K562 (cell line): ENCODE data around the gene CELA3B. TPM values are rescaled to one million over a fixed set of nuclear protein-coding genes. Genes with fewer than 3 reads are reported as not detected.

ENCODE experiments used
- EP300 ChIP-seq: IDR thresholded peaks from 2 replicates; pipeline ENCODE4 v1.6.1; 2012; ENCODE audit warnings: low read length, improper control_type of control experiment
- EWSR1 ChIP-seq: fragments of 450-650 bp; IDR thresholded peaks from 2 replicates; pipeline ENCODE4 v1.6.1; 2018; ENCODE audit warnings: borderline replicate concordance, mild to moderate bottlenecking, low read depth, moderate library complexity; ENCODE audit not compliant: partially characterized antibody
- FOXK1 ChIP-seq: sonication (generic); formaldehyde crosslinking; IDR thresholded peaks from 2 replicates; pipeline ENCODE4 v1.8.0; 2022; ENCODE audit warnings: missing genetic modification reagents, mild to moderate bottlenecking, borderline replicate concordance
- JUN ChIP-seq, 2 experiments: sonication (generic) in 1 of 2; formaldehyde crosslinking in 1 of 2; IDR thresholded peaks; 2 replicates each; pipeline versions ENCODE4 v1.6.1 to v1.8.0; 2012 to 2022; ENCODE audit warnings: borderline replicate concordance in 2 of 2, mild to moderate bottlenecking in 2 of 2, improper control_type of control experiment in 1 of 2, low read depth in 1 of 2, low read length in 1 of 2, missing genetic modification reagents in 1 of 2
- RAD21 ChIP-seq, 2 experiments: fragments of 250-450 bp in 1 of 2; fragments of 450-650 bp in 1 of 2; sonication (Bioruptor Pico) in 1 of 2; formaldehyde crosslinking in 1 of 2; IDR thresholded peaks in 1 of 2; conservative IDR thresholded peaks in 1 of 2; 2 replicates each; pipeline versions ENCODE4 v1.4.0 to v1.8.0; 2020 to 2022; ENCODE audit warnings: mild to moderate bottlenecking in 2 of 2, moderate library complexity in 1 of 2
- RBFOX2 ChIP-seq: fragments of 200-400 bp; formaldehyde crosslinking; IDR thresholded peaks from 2 replicates; pipeline ENCODE4 v1.6.1; 2017; ENCODE audit warnings: low read depth, mild to moderate bottlenecking, low read length, moderate library complexity
- ZFP30 ChIP-seq: fragments of 250-450 bp; sonication (Bioruptor Pico); IDR thresholded peaks from 2 replicates; pipeline ENCODE4 v1.8.0; 2022; ENCODE audit warnings: moderate library complexity, mild to moderate bottlenecking, inconsistent platforms, borderline replicate concordance
- ZNF121 ChIP-seq: sonication (generic); formaldehyde crosslinking; conservative IDR thresholded peaks from 2 replicates; pipeline ENCODE4 v1.8.0; 2022; ENCODE audit warnings: missing genetic modification reagents
- ZNF445 ChIP-seq: fragments of 250-450 bp; sonication (Bioruptor Pico); IDR thresholded peaks from 2 replicates; pipeline ENCODE4 v1.4.0; 2020; ENCODE audit warnings: low read depth, mild to moderate bottlenecking, moderate library complexity
- polyA plus RNA-seq, 8 experiments: library from polyadenylated mRNA; depleted of rRNA in 4 of 8; stranded (reverse) in 5 of 8; unstranded in 3 of 8; fragments of >200 nt; fragmentation: Nextera tagmentation in 2 of 8; fragmentation: Illumina TruSeq in 1 of 8; extraction: Ambion mirVana in 2 of 8; extraction: Trizol in 1 of 8; gene quantifications; 2 replicates each; pipeline versions ENCODE4 v1.2.1 to v1.2.3, GENCODE V29; 2011 to 2014; ENCODE audit warnings: inconsistent platforms in 1 of 8, missing spikeins in 1 of 8
- total RNA-seq, 7 experiments: library from RNA; depleted of rRNA in 6 of 7; stranded (reverse); fragments of >200 nt in 6 of 7; fragmentation: Illumina TruSeq in 2 of 7; extraction: Trizol in 2 of 7; gene quantifications; 2 replicates each; pipeline versions ENCODE4 v1.2.1 to v1.2.3, GENCODE V29; 2011 to 2021; ENCODE audit warnings: low replicate concordance in 1 of 7
- TF ChIP-seq, protein P1 (sequence below): sonication (generic); formaldehyde crosslinking; IDR thresholded peaks from 2 replicates; pipeline ENCODE4 v1.9.0; 2022; ENCODE audit warnings: mild to moderate bottlenecking, missing genetic modification reagents
- TF ChIP-seq, protein P2 (sequence below): fragments of 250-450 bp; sonication (Bioruptor Pico); IDR thresholded peaks from 2 replicates; pipeline ENCODE4 v1.8.0; 2021; ENCODE audit warnings: moderate library complexity, mild to moderate bottlenecking, inconsistent platforms

The CELA3B gene
- total and polyA plus RNA-seq, 9 of the 15 experiments (the other 6 are each of a cell fraction or from before 2014, with no cell fraction given): 3.1 TPM; not detected in 8

- TF ChIP-seq EWSR1 (no peak), ZFP30 (CRISPR knock-in tag) (no peak), RBFOX2 (no peak), JUN (IDR thresholded peaks at IDR 0.05; ENCODE audit: borderline replicate concordance, low read depth, low read length) (no peak), JUN (CRISPR knock-in tag; IDR thresholded peaks at IDR 0.05; ENCODE audit: borderline replicate concordance) (no peak), RAD21 (CRISPR knock-in tag; conservative IDR thresholded peaks at IDR 0.05 in 1 of 2, IDR thresholded peaks at IDR 0.05 in 1 of 2) (peak in 1 of 2 experiments; percentile 34; a peak in 2 of 4 replicates), EP300 (0 out of 2 replicates have a peak, but pooled peaks have one; percentile 5), ZNF445 (CRISPR knock-in tag) (no peak), FOXK1 (CRISPR knock-in tag) (peak; percentile 81; the same call in 1 of the 2 replicates), ZNF121 (CRISPR knock-in tag) (no peak)
- TF ChIP-seq, protein P1, sequence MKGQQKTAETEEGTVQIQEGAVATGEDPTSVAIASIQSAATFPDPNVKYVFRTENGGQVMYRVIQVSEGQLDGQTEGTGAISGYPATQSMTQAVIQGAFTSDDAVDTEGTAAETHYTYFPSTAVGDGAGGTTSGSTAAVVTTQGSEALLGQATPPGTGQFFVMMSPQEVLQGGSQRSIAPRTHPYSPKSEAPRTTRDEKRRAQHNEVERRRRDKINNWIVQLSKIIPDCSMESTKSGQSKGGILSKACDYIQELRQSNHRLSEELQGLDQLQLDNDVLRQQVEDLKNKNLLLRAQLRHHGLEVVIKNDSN: peak; percentile 48; the same call in 1 of the 2 replicates
- TF ChIP-seq, protein P2, sequence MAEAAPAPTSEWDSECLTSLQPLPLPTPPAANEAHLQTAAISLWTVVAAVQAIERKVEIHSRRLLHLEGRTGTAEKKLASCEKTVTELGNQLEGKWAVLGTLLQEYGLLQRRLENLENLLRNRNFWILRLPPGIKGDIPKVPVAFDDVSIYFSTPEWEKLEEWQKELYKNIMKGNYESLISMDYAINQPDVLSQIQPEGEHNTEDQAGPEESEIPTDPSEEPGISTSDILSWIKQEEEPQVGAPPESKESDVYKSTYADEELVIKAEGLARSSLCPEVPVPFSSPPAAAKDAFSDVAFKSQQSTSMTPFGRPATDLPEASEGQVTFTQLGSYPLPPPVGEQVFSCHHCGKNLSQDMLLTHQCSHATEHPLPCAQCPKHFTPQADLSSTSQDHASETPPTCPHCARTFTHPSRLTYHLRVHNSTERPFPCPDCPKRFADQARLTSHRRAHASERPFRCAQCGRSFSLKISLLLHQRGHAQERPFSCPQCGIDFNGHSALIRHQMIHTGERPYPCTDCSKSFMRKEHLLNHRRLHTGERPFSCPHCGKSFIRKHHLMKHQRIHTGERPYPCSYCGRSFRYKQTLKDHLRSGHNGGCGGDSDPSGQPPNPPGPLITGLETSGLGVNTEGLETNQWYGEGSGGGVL (CRISPR knock-in tag): no peak
Observed at GRCh38 chr1:22024485-22025367, 47.9 kb downstream of the CELA3B start (continued).
